ENCODE measurements around the gene IL2RA.
"Not testable (repeated sequence)": the region's sequence is repeated elsewhere in the genome, so short reads cannot be mapped to it uniquely, and the experiment has no call there.

The IL2RA gene

DNA sequence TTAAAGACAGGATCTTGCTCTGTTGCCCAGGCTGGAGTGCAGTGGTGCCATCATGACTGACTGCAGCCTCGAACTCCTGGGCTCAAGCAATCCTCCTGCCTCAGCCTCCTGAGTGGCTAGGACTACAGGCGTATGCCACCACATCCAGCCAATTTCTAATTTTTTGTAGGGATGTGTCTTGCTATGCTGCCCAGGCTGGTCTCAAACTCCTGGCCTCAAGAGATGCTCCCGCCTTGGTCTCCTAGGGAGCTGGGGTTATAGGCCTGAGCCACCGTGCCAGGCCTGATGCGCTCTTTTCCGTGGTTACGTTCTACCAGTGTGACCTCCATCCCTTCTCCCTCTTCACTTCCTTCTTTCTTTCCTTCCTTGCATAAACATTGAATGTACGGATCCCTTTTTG lies 50.6 kb downstream of the IL2RA start:
- no peak for DNase-seq

DNA sequence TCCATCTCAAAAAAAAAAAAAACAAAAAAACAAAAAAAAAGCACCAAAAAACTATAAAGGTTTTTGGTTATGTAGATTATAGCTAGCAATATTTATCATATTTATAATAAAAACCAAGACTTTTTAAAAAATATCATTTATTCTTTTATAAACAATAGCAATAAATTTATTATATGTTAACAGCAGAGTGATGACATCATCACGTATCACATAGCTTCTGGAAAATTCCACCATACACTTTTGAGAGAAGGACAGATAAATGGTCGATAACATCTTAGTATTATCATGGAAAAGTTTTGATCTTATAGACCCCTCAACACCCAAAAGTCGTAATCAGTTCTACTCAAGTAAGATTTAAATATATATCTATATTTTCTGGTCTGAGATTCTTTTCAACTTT lies 51.6 kb downstream of the IL2RA start:
- DNase-seq = no peak

- no peak for DNase-seq
Observed at GRCh38 chr10:6009961-6010360, 52.2 kb downstream of the IL2RA start.

- DNase-seq = no peak
Observed at GRCh38 chr10:6009150-6009549, 53.0 kb downstream of the IL2RA start.

- no peak for DNase-seq
Observed at GRCh38 chr10:6008497-6009142, 53.5 kb downstream of the IL2RA start.

DNA sequence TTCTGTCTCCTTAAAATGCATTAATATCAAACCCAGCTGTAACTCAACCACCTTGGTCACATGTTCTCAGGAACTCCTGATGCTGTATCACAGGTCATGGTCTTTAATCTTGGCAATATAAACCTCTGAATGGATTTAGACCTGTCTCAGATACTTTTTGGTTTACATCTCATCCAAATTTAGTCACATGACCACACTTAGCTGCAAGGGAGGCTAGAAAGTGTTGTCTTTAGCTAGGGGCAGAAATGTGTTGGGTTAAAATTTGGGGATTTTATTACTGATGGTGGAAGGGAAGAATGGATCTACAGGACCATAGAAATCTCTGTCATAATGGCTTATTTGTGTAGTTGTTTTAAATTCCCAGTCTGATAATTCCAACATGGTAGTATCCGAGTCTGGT lies 55.2 kb downstream of the IL2RA start:
- no peak for DNase-seq

DNA sequence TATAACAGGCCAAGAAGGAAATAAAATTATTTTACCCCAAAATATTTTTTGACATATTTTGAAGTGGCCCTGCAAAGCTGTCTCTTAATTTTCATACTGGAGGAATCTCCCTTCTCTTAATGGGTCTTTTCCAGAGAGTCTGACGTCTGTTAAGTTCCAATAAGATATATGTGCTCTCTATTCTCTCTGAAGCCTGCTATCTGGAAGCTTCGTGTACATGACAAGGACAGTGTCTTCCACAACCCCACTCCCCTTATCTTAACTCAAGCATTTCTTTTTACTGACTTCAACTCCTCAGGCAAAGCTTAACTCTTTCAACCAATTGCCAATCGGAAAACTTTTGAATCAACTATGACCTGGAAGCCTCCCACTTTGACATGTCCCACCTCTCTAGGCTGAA lies 55.6 kb downstream of the IL2RA start:
- no peak for DNase-seq

- DNase-seq = no peak
Observed at GRCh38 chr10:6005856-6006395, 56.2 kb downstream of the IL2RA start.

GRCh38 chr10:6005161-6005804 lies 56.9 kb downstream of the IL2RA start:
- not testable (repeated sequence) for DNase-seq

DNA sequence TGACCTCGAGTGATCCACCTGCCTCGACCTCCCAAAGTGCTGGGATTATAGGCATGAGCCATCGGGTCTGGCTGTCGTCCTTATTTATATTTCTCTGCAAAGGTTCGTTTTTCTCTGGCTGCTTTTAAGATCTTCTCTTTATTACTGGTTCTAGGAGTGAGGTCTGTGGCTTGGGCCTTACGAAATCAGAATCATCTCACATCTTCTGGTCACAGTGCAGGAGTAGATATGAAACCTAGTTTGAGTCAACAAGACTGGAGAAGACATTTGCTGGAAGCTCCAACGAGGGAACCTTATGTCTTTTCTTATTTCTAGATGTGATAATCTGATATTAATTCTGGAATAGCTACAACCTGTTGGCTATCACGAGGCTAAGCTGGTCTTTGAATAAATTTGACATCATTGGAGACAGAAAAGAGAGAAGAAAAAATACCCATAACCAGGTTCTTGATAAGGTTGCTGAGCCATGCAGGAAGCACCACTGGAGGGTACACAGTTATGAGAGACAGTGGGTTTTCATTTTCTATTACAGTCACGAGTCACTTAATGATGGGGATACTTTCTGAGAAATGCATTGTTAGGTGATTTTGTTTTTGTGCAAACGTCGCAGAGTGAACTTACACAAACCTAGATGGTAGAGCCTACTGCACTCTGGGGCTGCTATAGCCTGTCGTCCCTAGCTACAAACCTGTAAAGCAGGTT lies 59.2 kb downstream of the IL2RA start:
- no peak for DNase-seq

- DNase-seq = peak; percentile 38
Observed at GRCh38 chr10:5999440-6000165, 62.6 kb downstream of the IL2RA start.

GRCh38 chr10:5996696-5997095 lies 65.5 kb downstream of the IL2RA start:
- DNase-seq = no peak

- no peak for DNase-seq
Observed at GRCh38 chr10:5992398-5992797, 69.8 kb downstream of the IL2RA start.

- DNase-seq = no peak
Observed at GRCh38 chr10:5991708-5992107, 70.5 kb downstream of the IL2RA start.

GRCh38 chr10:5989756-5990155 lies 72.4 kb downstream of the IL2RA start:
- DNase-seq = no peak

DNA sequence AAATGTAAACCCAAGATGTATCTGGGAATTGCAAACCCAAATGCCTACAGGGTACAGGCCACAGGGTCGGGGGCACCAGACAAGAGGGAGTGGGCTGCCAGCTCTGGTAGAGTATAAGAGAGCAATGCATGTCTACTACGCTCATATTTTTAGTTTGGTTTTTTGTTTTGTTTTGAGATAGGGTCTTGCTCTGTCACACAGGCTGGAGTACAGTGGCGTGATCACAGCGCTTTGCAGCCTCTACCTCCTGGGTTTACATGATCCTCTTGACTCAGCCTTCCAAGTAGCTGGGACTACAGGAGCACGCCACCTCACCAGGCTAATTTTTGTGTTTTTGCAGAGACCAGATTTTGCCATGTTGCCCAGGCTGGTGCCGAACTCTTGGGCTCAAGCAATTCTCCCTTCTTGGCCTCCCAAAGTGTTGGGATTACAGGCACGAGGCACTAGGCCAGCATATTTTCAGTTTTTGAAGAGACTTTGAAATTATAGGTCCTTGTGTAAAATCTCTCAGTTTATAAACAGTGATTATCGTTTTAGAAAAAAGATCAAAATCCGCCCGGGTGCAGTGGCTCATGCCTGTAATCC lies 73.7 kb downstream of the IL2RA start:
- DNase-seq = no peak

DNA sequence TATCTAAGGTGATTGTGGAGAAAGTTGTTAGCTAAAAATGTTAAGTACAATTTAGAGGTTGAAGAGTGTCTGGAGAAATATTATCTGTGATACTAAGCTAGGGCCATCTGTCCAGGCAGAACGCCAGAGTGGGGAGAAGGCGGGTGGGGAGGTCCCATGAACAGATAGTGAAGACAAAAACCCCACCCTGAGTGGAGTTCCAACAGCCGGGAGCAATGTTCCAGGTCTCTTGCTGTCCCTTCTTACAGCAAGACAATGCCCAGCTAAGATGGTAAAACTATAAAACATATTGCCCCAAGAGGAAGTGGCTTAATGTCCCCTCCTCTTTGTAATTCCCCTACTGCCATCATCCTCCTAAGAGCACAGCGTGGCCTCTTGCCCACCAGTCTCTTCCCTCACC lies 74.4 kb downstream of the IL2RA start:
- DNase-seq = no peak

DNA sequence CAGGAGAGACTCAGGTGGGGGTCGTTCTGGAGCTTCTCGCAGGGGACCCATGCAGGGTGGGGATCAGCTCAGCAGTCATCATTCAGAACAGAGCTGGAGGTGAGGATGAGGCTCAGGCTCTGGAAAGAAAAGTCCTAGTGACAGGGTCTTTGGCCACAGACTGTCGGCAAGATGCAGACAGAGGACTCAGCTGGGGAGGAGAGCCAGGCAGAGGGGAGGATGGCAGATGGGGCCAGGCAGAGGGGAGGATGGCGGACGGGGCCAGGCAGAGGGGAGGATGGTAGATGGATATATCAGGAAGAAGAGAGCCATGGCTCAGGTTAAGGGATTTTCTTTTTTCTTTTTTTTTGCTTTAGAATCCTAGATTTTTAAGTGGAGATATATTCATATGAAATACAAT lies 77.1 kb downstream of the IL2RA start:
- DNase-seq = no peak

GRCh38 chr10:5983774-5984173 lies 78.4 kb downstream of the IL2RA start:
- DNase-seq = no peak

GRCh38 chr10:5981529-5981928 lies 80.6 kb downstream of the IL2RA start:
- no peak for DNase-seq

- no peak for DNase-seq
Observed at GRCh38 chr10:5978230-5978489, 84.0 kb downstream of the IL2RA start.

DNA sequence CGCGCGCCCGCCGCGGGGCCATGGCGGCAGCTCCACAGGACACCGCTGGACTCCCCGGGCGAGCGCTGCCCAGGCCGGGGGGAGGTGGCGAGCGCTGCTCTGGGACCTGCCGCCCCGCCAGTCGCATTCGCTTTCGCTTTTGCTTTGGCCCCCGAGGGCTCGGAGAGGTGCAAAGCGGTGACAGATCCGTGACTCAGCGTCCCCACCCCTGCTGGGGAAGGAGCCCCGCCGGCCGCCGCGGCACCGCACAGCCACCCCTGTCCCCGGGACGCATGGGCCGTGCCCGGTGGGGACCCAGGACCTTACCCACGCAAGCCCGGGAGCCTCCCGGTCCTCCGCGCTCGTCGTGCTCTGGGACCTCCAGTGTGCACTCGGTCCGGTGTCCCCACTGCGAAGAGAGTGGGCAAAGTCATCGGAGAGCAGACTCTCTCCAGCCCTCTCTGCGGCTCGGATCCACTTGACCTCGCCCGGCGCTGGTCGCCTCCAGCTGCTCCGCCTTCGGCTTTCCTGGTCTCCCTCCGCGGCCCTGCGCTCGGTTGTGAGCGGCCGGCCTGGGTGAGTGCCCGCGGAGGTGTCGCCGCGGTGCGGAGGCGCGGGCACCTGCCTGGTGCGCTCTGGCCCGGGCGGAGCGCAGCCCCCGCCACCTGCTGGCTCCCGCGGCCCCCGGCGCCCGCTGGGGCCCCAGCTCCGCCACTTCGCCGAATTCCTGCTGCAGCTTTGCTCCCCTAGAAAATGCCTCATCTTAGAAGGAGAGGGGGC lies 84.5 kb downstream of the IL2RA start, which contains the start of gene IL15RA:
Gene IL15RA (minus strand): TSS at position 73 of the 759 bp plus-strand sequence. CDS start 51 bp downstream, at position 22.
- DNase-seq = no peak
